T-helper 17 cell (primary cell): ENCODE results near the gene DEUP1. TPM values are rescaled to one million over a fixed set of nuclear protein-coding genes. Genes with fewer than 3 reads are reported as not detected.
"Not testable (repeated sequence)": the region's sequence is repeated elsewhere in the genome, so short reads cannot be mapped to it uniquely, and the experiment has no call there.

Source experiments
- ATAC-seq: fragments of 150-1000 bp; cut with Tn5 transposase; 2 replicates; pipeline ENCODE4 v1.10.0; 2021; ENCODE audit warnings: mild to moderate bottlenecking, moderate library complexity
- DNase-seq, 3 donors: peaks; one replicate each; pipeline versions ENCODE4 v3.0.0 to v3.0.0-alpha.2; 2020 to 2021
- H3K9me3 ChIP-seq: one replicate; pipeline ENCODE4 v1.7.0; 2013; ENCODE audit warnings: low read length, mild to moderate bottlenecking; ENCODE audit not compliant: control insufficient read depth, poor library complexity, severe bottlenecking
- H3K27ac Mint-ChIP-seq: one replicate; pipeline ENCODE4 v1.8.0; 2022; ENCODE audit warnings: mild to moderate bottlenecking, moderate library complexity, mixed read lengths
- H3K27me3 Mint-ChIP-seq: one replicate; pipeline ENCODE4 v1.8.0; 2022; ENCODE audit warnings: mixed read lengths
- H3K36me3 Mint-ChIP-seq: one replicate; pipeline ENCODE4 v1.8.0; 2022; ENCODE audit warnings: low read depth, mixed read lengths
- H3K4me1 Mint-ChIP-seq: one replicate; pipeline ENCODE4 v1.8.0; 2022; ENCODE audit warnings: mild to moderate bottlenecking, mixed read lengths
- H3K4me3 Mint-ChIP-seq: one replicate; pipeline ENCODE4 v1.8.0; 2022; ENCODE audit warnings: mild to moderate bottlenecking, moderate library complexity, mixed read lengths
- total RNA-seq, 4 donors: library from RNA in 2 of 4; stranded (reverse) in 2 of 4; gene quantifications; one replicate each; pipeline ENCODE4 v1.2.3 and lab custom pipeline; 2022 to 2026

Gene DEUP1, protein sequence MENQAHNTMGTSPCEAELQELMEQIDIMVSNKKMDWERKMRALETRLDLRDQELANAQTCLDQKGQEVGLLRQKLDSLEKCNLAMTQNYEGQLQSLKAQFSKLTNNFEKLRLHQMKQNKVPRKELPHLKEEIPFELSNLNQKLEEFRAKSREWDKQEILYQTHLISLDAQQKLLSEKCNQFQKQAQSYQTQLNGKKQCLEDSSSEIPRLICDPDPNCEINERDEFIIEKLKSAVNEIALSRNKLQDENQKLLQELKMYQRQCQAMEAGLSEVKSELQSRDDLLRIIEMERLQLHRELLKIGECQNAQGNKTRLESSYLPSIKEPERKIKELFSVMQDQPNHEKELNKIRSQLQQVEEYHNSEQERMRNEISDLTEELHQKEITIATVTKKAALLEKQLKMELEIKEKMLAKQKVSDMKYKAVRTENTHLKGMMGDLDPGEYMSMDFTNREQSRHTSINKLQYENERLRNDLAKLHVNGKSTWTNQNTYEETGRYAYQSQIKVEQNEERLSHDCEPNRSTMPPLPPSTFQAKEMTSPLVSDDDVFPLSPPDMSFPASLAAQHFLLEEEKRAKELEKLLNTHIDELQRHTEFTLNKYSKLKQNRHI
- not detected for total RNA-seq
- 0 reads per million in 2 donors for total RNA-seq (lab: John Stamatoyannopoulos, UW)

DNA sequence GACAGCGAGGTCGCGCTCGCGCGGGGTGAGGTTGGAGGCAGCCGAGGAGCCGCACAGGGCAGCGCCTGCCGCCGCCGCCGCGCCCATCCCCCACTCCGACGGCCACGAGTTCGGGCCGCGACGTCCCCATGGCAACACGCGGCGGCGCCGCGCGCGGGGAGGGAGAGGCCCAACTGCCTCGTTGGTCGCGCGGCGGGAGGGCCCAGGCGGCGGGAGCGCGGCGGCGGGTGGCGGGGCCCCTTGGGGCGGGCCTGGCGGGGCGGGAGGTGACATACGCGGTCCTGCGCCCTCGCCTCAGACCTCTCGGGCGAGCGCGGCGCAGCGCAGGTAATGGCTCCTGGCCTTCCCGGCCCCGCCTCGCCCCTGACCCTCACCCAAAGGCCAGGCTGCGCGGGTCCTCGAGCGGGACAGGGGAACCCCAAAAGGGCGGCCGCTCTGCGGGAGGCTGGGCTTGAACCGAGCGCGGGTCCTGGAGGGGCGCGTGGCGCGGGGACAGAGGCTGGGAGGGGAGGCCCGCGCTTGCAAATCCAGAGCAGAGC is at the start of gene DEUP1:
Gene DEUP1 (plus strand): TSS at position 297 of the 539 bp plus-strand sequence. CDS start 1,518 bp downstream, outside the sequence.
- peak; percentile 39 for ATAC-seq
- no peaks in the 10 kb centered on the region for H3K9me3 ChIP-seq
- peaks cover 55% of the 10 kb centered on the region for H3K27me3 Mint-ChIP-seq
- H3K36me3 Mint-ChIP-seq: peaks cover 3% of the 10 kb centered on the region
- H3K27ac Mint-ChIP-seq: no peak within 1 kb of the TSS
- H3K4me3 Mint-ChIP-seq: peak within 1 kb of the TSS; percentile 10
- H3K4me1 Mint-ChIP-seq: no peaks in the 10 kb centered on the region
- DNase-seq: peak in 1 of 3 donors; percentile 6

GRCh38 chr11:93285430-93285829 is 45.1 kb upstream of the DEUP1 start:
- Mint-ChIP-seq H3K27me3 (no peaks in the 10 kb centered on the region), H3K27ac (no peak overlapping the region), H3K36me3 (no peaks in the 10 kb centered on the region), H3K4me3 (no peak overlapping the region), H3K4me1 (no peaks in the 10 kb centered on the region)
- ATAC-seq: no peak
- DNase-seq: no peak
- no peaks in the 10 kb centered on the region for H3K9me3 ChIP-seq

DNA sequence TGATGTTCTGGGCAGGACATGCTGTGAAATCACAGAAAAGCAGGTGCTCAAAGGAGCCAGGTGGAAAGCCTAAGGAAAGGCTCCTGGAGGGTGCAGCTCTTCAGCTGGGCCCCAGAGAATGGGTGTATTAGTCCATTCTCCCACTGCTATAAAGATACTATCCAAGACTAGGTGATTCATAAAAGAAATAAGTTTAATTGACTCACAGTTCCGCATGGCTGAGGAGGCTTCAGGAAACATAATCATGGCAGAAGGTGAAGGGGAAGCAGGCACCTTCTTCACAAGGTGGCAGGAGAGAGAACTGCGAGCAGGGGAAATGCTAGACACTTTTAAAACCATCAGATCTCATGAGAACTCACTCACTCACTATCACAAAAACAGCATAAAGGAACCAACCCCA is 43.1 kb upstream of the DEUP1 start:
- no peaks in the 10 kb centered on the region for H3K9me3 ChIP-seq
- Mint-ChIP-seq H3K36me3 (no peaks in the 10 kb centered on the region), H3K27me3 (no peaks in the 10 kb centered on the region), H3K4me1 (no peaks in the 10 kb centered on the region), H3K27ac (no peak overlapping the region), H3K4me3 (no peak overlapping the region)
- ATAC-seq: no peak
- no peak for DNase-seq

GRCh38 chr11:93288079-93288478 is 42.5 kb upstream of the DEUP1 start:
- H3K9me3 ChIP-seq: no peaks in the 10 kb centered on the region
- Mint-ChIP-seq H3K27me3 (no peaks in the 10 kb centered on the region), H3K4me1 (no peaks in the 10 kb centered on the region), H3K27ac (no peak overlapping the region), H3K4me3 (no peak overlapping the region), H3K36me3 (no peaks in the 10 kb centered on the region)
- DNase-seq: no peak
- no peak for ATAC-seq

- Mint-ChIP-seq H3K27ac (no peak overlapping the region), H3K4me1 (no peaks in the 10 kb centered on the region), H3K4me3 (no peak overlapping the region), H3K27me3 (no peaks in the 10 kb centered on the region), H3K36me3 (no peaks in the 10 kb centered on the region)
- DNase-seq (no peak), ATAC-seq (no peak)
- no peaks in the 10 kb centered on the region for H3K9me3 ChIP-seq
Measured at GRCh38 chr11:93288767-93289166, 41.8 kb upstream of the DEUP1 start.

GRCh38 chr11:93289782-93290463 is 40.6 kb upstream of the DEUP1 start:
- no peak for ATAC-seq
- no peak for DNase-seq
- H3K9me3 ChIP-seq: no peaks in the 10 kb centered on the region
- Mint-ChIP-seq H3K4me3 (no peak overlapping the region), H3K27ac (no peak overlapping the region), H3K27me3 (no peaks in the 10 kb centered on the region), H3K36me3 (no peaks in the 10 kb centered on the region), H3K4me1 (no peaks in the 10 kb centered on the region)

- Mint-ChIP-seq H3K4me1 (no peaks in the 10 kb centered on the region), H3K4me3 (no peak overlapping the region), H3K36me3 (no peaks in the 10 kb centered on the region), H3K27me3 (no peaks in the 10 kb centered on the region), H3K27ac (no peak overlapping the region)
- ATAC-seq (no peak), DNase-seq (no peak)
- no peaks in the 10 kb centered on the region for H3K9me3 ChIP-seq
Measured at GRCh38 chr11:93291110-93291509, 39.4 kb upstream of the DEUP1 start.

DNA sequence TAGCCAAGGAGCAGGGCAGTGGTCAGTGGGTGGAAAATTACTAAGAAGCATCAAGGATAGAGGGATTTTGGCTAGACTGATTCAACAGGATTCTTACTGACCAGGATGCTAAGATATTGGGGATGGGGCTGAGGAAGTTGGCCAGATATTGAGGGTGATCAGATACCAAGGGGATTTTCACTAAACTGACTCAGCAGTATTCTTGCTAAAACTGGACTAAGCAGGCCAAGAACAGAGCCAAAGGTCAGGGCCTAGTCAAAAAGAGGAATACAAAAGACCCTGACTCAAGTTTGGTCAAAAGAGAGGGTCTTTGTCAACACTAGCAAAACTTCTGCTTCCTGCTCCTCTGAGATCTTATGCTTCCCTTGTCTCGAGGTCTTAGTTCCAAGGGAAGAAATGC is 38.6 kb upstream of the DEUP1 start:
- Mint-ChIP-seq H3K27ac (no peak overlapping the region), H3K4me3 (no peak overlapping the region), H3K4me1 (no peaks in the 10 kb centered on the region), H3K36me3 (no peaks in the 10 kb centered on the region), H3K27me3 (no peaks in the 10 kb centered on the region)
- H3K9me3 ChIP-seq: no peaks in the 10 kb centered on the region
- DNase-seq (no peak), ATAC-seq (no peak)

DNA sequence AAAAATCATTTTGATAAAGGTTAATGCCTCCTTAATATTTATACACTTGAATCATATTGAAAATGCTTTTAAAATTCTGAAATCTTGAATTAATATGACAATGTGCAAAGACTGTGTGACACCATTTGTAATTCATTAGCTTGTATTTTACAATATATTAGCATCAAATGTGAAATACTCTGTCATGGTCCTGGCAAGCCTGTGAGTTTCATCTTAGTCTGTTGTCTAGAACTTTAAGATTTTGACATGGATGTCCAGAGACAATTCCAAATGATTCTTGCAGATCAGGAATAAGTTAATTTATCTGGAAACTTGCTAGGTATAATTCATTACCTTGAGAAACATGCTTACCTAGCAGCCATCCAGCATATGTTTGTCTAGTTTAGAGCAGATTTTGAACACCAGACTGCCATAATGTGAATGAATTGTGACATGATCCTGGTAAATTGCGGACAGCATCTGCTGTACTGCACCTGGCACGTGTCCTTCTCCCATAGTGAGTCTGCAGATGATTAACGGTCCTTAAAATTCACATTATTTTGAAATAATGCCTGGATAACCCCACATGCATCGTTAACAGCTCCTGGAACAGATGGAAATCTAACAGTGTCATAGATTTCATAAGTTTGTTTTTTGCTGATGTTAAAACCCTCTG is 34.5 kb upstream of the DEUP1 start:
- Mint-ChIP-seq H3K4me3 (no peak overlapping the region), H3K27me3 (peaks cover 5% of the 10 kb centered on the region), H3K27ac (no peak overlapping the region), H3K36me3 (peaks cover 4% of the 10 kb centered on the region), H3K4me1 (no peaks in the 10 kb centered on the region)
- ATAC-seq: no peak
- no peak for DNase-seq
- H3K9me3 ChIP-seq: no peaks in the 10 kb centered on the region

DNA sequence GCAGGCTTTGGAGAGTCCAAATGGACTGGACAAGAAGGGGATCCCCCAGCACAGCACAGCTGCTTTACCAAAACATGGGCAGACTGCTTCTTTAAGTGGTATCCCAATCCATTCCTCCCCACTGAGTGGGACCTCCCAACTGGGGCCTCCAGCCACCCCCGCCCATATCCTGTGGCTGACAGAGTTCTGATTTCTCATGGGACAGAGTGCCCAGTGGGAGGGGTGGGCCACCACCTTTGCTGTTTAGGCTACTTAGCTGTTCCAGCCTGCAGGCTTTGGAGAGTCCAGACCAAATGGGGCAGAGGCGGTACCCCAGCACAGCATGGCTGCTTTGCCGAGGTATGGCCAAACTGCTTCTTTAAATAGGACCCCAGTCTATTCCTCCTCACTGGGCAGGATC is 26.9 kb upstream of the DEUP1 start:
- Mint-ChIP-seq H3K27ac (no peak overlapping the region), H3K4me1 (no peaks in the 10 kb centered on the region), H3K36me3 (peaks cover 4% of the 10 kb centered on the region), H3K4me3 (no peak overlapping the region), H3K27me3 (peaks cover 5% of the 10 kb centered on the region)
- ATAC-seq (no peak), DNase-seq (no peak)
- no peaks in the 10 kb centered on the region for H3K9me3 ChIP-seq

DNA sequence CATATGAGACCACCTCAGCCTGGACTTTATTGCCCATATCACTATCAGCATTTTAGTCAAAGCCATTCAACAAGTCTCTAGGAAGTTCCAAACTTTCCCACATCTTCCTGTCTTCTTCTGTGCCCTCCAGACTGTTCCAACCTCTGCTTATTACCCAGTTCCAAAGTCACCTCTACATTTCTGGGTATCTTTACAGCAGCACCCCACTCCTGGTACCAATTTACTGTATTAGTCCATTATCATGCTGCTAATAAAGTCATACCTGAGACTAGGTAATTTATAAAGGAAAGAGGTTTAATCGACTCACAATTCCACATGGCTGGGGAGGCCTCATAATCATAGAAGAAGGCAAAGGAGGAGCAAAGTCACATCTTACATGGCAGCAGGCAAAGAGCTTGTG is 16.1 kb upstream of the DEUP1 start:
- not testable (repeated sequence) for H3K36me3 Mint-ChIP-seq, H3K27ac Mint-ChIP-seq, ATAC-seq, H3K27me3 Mint-ChIP-seq, H3K4me1 Mint-ChIP-seq, DNase-seq, H3K4me3 Mint-ChIP-seq, H3K9me3 ChIP-seq

DNA sequence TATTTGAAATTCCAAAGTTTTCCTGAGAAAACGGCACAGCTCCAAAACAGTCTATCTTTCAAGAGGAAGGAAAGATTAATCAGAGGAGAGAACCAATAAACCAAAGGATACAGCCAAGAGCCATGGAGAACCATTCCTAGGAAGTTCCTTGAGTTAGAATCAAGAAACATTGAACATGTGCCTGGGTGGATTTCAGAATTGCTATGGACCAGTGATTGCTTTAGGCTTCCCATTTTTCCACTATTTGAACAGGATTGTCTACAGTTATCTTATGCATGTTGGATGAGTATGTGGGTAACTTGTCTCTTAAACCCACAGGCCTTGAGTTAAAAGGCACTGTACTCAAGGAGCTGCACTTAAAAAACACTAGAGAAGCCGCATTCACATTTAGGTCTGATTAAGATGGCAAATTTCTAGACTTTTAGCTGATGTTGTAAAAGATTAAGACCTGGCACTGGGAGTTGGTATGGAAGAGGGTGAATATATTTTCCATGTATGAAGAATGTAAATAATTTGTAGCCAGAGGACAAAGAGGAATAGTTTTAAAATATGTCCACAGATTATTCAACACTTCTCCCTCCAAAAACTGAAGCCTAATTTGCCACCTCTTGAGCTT is 11.2 kb upstream of the DEUP1 start:
- Mint-ChIP-seq H3K4me1 (no peaks in the 10 kb centered on the region), H3K27me3 (no peaks in the 10 kb centered on the region), H3K27ac (no peak overlapping the region), H3K36me3 (peaks cover 3% of the 10 kb centered on the region), H3K4me3 (no peak overlapping the region)
- ATAC-seq (no peak), DNase-seq (no peak)
- H3K9me3 ChIP-seq: peaks cover 3% of the 10 kb centered on the region
